Vagina (tissue), 2 donors: Measurements from ENCODE around the gene NINJ2. TPM values are rescaled to one million over a fixed set of nuclear protein-coding genes. Genes with fewer than 3 reads are reported as not detected.

ENCODE experiments used
- DNase-seq, 2 donors: peaks; one replicate each; pipeline ENCODE4 v3.0.0-alpha.2; 2017; ENCODE audit errors: extremely low spot score in 2 of 2
- H3K27ac ChIP-seq: fragments of 200-600 bp; sonication (generic); one replicate; pipeline ENCODE4 v1.5.1; 2019
- H3K27me3 ChIP-seq: fragments of 200-600 bp; sonication (generic); one replicate; pipeline ENCODE4 v1.5.1; 2019
- H3K36me3 ChIP-seq, 2 donors: fragments of 200-600 bp; sonication (generic); one replicate each; pipeline ENCODE4 v1.5.1; 2017 to 2019
- H3K4me1 ChIP-seq: fragments of 200-600 bp; sonication (generic); one replicate; pipeline ENCODE4 v1.5.1; 2019
- H3K4me3 ChIP-seq, 2 donors: fragments of 200-600 bp; sonication (generic); 1 replicate in 1 of 2; 2 replicates in 1 of 2; pipeline ENCODE4 v1.5.1; 2016 to 2019
- H3K9me3 ChIP-seq: fragments of 200-600 bp; sonication (generic); one replicate; pipeline ENCODE4 v1.5.1; 2019
- POLR2A ChIP-seq, 2 donors: fragments of 450-650 bp; IDR thresholded peaks; one replicate each; pipeline ENCODE4 v1.6.1; 2017; ENCODE audit warnings: antibody characterized with exemption in 2 of 2, mild to moderate bottlenecking in 2 of 2, moderate library complexity in 2 of 2
- POLR2AphosphoS5 ChIP-seq, 2 donors: sonication (generic); formaldehyde crosslinking; IDR thresholded peaks; one replicate each; pipeline ENCODE4 v1.9.0; 2017; ENCODE audit warnings: antibody characterized with exemption in 2 of 2, mild to moderate bottlenecking in 2 of 2, low read depth in 1 of 2; ENCODE audit not compliant: insufficient read depth in 1 of 2
- intact Hi-C: fragments of 100-400 bp; cut with DNase I; formaldehyde crosslinking; loops from one replicate; pipeline ENCODE4 v1.15.1; 2023
- total RNA-seq: library from RNA; depleted of rRNA; stranded (reverse); fragments of >200 nt; gene quantifications from one replicate; pipeline ENCODE4 v1.2.3, GENCODE V29; 2016
- TF ChIP-seq, protein P1 (sequence below), 3 experiments: fragments of 450-650 bp in 2 of 3; fragments of 200-600 bp in 1 of 3; sonication (generic) in 1 of 3; IDR thresholded peaks; one replicate each; pipeline ENCODE4 v1.5.1; 2017 to 2019; ENCODE audit warnings: antibody characterized with exemption in 3 of 3, mild to moderate bottlenecking in 2 of 3, moderate library complexity in 2 of 3

NINJ2 gene
- total RNA-seq, 1 donor from 2014 or later, result 23.8 TPM

DNA sequence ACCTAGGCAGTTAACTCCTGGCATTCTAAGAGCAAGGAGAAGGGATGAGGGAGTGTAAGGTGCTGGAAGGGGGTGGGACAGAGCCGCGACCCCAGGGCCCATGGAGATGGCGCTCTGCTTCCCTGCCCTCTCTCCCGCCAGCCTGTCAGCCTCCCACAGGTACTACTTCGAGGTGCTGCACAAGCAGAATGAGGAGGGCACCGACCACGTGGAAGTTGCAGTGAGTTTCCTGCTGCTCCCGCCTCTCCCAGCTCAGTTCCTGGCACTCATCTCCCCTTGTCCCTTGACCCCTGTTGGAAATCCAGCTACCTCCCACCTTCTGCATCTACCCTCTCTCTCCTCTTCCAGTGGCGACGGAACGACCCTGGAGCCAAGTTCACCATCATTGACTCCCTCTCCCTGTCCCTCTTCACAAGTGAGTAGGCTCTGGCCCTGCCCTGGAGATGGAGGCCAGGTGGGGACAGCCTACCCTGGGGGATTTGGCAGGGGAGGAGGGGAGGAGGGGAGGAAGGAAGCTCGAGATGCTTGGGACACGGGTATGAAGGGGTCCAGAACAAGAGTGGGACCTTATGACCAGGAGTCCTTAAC is 115.3 kb downstream of the NINJ2 start:
- Histone ChIP-seq H3K4me1 (peaks cover 15% of the 10 kb centered on the region), H3K27ac (no peak overlapping the region), H3K36me3 (no peaks in the 10 kb centered on the region), H3K4me3 (no peak overlapping the region), H3K9me3 (no peaks in the 10 kb centered on the region), H3K27me3 (no peaks in the 10 kb centered on the region)
- intact Hi-C loops, result loop anchor here (5.0 kb wide), 2 partner anchors 91 to 106 kb away; partner anchors contain the start of gene B4GALNT3
- no peak for TF ChIP-seq POLR2A (IDR thresholded peaks at IDR 0.05)
- TF ChIP-seq POLR2AphosphoS5 (IDR thresholded peaks at IDR 0.05; ENCODE audit: insufficient read depth in 1 of 2, low read depth in 1 of 2), result no peak
- TF ChIP-seq, protein P1, sequence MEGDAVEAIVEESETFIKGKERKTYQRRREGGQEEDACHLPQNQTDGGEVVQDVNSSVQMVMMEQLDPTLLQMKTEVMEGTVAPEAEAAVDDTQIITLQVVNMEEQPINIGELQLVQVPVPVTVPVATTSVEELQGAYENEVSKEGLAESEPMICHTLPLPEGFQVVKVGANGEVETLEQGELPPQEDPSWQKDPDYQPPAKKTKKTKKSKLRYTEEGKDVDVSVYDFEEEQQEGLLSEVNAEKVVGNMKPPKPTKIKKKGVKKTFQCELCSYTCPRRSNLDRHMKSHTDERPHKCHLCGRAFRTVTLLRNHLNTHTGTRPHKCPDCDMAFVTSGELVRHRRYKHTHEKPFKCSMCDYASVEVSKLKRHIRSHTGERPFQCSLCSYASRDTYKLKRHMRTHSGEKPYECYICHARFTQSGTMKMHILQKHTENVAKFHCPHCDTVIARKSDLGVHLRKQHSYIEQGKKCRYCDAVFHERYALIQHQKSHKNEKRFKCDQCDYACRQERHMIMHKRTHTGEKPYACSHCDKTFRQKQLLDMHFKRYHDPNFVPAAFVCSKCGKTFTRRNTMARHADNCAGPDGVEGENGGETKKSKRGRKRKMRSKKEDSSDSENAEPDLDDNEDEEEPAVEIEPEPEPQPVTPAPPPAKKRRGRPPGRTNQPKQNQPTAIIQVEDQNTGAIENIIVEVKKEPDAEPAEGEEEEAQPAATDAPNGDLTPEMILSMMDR (IDR thresholded peaks at IDR 0.05), result no peak
- no peak for DNase-seq

DNA sequence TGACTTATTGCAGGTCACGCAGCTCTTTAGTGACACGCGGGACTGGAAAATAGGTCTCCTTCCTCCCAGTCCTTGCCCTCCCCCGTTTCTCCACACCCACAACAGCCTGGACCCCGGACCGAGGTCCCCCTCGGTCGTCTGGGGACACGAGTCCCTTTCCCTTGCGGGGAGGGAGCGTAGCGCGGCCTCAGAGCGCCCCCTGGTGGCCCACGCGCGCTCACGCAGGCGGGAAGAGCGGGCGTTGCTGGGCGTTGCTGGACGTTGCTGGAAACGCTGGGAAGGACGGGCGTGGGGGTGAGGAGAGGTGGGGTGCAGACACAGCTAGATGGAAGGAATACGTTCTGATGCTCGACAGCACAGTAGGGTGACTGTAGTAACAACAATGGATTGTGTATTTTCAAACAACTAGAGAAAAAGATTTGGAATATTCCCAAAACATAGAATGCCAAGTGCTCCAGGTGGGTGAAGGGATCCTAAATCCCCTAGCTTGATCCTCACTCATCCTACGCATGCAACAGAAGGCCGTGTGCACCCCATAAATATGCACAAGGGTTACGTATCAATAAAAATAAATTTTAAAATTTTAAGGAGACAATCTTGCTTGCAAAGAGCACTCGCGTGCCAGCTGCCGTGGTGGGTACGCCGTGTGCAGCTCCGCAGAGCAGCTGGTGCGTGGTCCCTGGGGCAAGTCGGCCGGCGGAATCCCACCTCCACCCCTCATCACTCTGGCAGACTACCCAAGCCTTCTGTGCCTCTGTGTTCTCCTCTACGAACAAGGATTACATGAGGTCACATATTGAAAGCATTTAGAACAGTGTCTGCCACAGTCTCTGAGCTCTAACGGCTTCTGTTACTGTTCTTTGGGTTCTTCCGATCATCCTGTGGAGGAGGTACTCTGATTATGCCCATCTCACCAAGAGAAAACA is 116.1 kb downstream of the NINJ2 start:
- no peaks in the 10 kb centered on the region for H3K36me3 ChIP-seq
- no peak overlapping the region for H3K27ac ChIP-seq
- TF ChIP-seq POLR2A (IDR thresholded peaks at IDR 0.05) (no peak), POLR2AphosphoS5 (IDR thresholded peaks at IDR 0.05; ENCODE audit: insufficient read depth in 1 of 2, low read depth in 1 of 2) (peak in 1 of 2 donors; percentile 20)
- TF ChIP-seq, protein P1 (IDR thresholded peaks at IDR 0.05), result peak; percentile 90 to 99 (median 98)
- no peak overlapping the region for H3K4me3 ChIP-seq
- intact Hi-C loops, result loop anchor here (5.0 kb wide), 2 partner anchors 90 to 105 kb away; partner anchors contain the start of gene B4GALNT3
- DNase-seq, result no peak
- H3K27me3 ChIP-seq, result no peaks in the 10 kb centered on the region
- no peaks in the 10 kb centered on the region for H3K9me3 ChIP-seq
- peaks cover 9% of the 10 kb centered on the region for H3K4me1 ChIP-seq

DNA sequence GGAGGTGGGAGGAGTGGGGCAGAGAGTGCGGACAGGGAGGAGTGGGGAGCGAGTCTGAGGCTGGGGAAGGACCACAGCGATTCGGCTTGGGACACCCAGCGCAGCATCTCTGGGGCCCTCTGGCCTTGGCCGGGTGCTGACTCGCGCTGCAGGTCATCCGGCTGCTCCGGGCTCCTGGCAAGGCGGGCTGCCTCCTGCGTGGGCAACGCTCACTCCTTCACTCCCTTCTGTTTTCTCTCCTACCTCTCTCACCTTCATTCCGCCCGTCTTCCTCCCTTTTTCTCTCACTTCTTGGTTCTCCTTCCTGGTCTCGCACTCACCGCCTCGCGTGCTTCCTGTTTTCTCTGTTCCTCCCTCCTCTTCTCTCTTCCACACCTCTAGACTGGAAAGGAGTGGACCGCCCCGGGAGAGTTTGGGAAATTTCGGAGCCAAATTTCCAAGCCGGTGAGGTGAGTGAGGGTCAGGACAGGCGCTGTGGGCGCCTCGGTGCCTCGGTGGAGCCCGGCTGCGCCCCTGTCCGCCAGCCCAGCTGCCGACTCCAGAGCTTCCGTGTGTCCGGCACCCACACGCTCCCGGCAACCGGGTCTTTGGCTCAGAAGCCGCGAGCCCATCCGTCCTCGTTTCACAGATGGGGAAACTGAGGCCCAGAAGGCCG is 116.9 kb downstream of the NINJ2 start:
- no peak for DNase-seq
- H3K27me3 ChIP-seq, result no peaks in the 10 kb centered on the region
- H3K9me3 ChIP-seq, result no peaks in the 10 kb centered on the region
- no peaks in the 10 kb centered on the region for H3K36me3 ChIP-seq
- TF ChIP-seq, protein P1 (IDR thresholded peaks at IDR 0.05), result no peak
- TF ChIP-seq POLR2A (IDR thresholded peaks at IDR 0.05) (no peak), POLR2AphosphoS5 (IDR thresholded peaks at IDR 0.05; ENCODE audit: insufficient read depth in 1 of 2, low read depth in 1 of 2) (no peak)
- no peak overlapping the region for H3K4me3 ChIP-seq
- intact Hi-C loops, result loop anchor here (5.0 kb wide), 2 partner anchors 89 to 104 kb away; partner anchors contain the start of gene B4GALNT3
- peaks cover 11% of the 10 kb centered on the region for H3K4me1 ChIP-seq
- no peak overlapping the region for H3K27ac ChIP-seq

DNA sequence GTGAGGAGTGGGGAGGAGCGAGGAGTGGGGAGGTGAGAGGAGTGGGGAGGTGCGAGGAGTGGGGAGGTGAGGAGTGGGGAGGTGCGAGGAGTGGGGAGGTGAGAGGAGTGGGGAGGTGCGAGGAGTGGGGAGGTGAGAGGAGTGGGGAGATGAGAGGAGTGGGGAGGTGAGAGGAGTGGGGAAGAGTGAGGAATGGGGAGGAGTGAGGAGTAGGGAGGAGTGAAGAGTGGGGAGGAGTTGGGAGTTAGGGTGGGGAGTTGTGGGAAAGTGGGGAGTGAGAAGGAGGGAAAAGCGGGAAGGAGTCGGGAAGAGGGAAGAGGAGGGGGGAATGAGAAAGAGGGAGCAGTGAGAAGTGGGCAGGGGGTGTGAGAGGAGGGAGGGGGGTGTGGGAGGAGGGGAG is 117.4 kb downstream of the NINJ2 start:
- no peak for DNase-seq
- intact Hi-C loops, result loop anchor here (5.0 kb wide), 2 partner anchors 89 to 104 kb away; partner anchors contain the start of gene B4GALNT3
- Histone ChIP-seq H3K9me3 (no peaks in the 10 kb centered on the region), H3K4me3 (no peak overlapping the region), H3K4me1 (peaks cover 16% of the 10 kb centered on the region), H3K36me3 (no peaks in the 10 kb centered on the region), H3K27me3 (no peaks in the 10 kb centered on the region), H3K27ac (no peak overlapping the region)
- TF ChIP-seq POLR2AphosphoS5 (IDR thresholded peaks at IDR 0.05; ENCODE audit: insufficient read depth in 1 of 2, low read depth in 1 of 2) (no peak), POLR2A (IDR thresholded peaks at IDR 0.05) (no peak)
- TF ChIP-seq, protein P1 (IDR thresholded peaks at IDR 0.05), result no peak
